Large intestine (tissue), 3 donors: Measurements from ENCODE around the gene HSD17B14. TPM values are rescaled to one million over a fixed set of nuclear protein-coding genes. Genes with fewer than 3 reads are reported as not detected.

Experiments
- DNase-seq, 2 donors: peaks; one replicate each; pipeline versions ENCODE4 v3.0.0 to v3.0.0-alpha.2; 2013
- H3K27ac ChIP-seq: one replicate; pipeline ENCODE4 v1.5.1; 2013; ENCODE audit warnings: low read length
- H3K27me3 ChIP-seq: 2 replicates; pipeline ENCODE4 v1.6.1; 2013; ENCODE audit warnings: low read length; ENCODE audit not compliant: control insufficient read depth, insufficient read depth
- H3K36me3 ChIP-seq: 2 replicates; pipeline ENCODE4 v1.6.1; 2013; ENCODE audit warnings: low read length; ENCODE audit not compliant: control insufficient read depth, insufficient read depth
- H3K4me1 ChIP-seq: one replicate; pipeline ENCODE4 v1.6.1; 2013; ENCODE audit warnings: low read length; ENCODE audit not compliant: control insufficient read depth, insufficient read depth
- H3K4me3 ChIP-seq: one replicate; pipeline ENCODE4 v1.5.1; 2013; ENCODE audit warnings: low read length
- H3K9me3 ChIP-seq: one replicate; pipeline ENCODE4 v1.6.1; 2013; ENCODE audit warnings: mild to moderate bottlenecking, low read depth, low read length, moderate library complexity; ENCODE audit not compliant: control insufficient read depth
- WGBS: methylation state at CpG from one replicate; pipeline ENCODE4 v1.1.5; 2013; ENCODE audit warnings: low lambda C conversion rate; ENCODE audit not compliant: insufficient coverage; 5-methylcytosine and 5-hydroxymethylcytosine counted together
- polyA plus RNA-seq: library from polyadenylated mRNA; unstranded; fragments of 120-200 nt; gene quantifications from one replicate; pipeline ENCODE4 v1.2.1, GENCODE V29; 2013

The HSD17B14 gene
- polyA plus RNA-seq, 1 donor, result 78.1 TPM

- WGBS, result no CpG with 5 or more reads among the region's 7 CpGs
- no peaks in the 10 kb centered on the region for H3K9me3 ChIP-seq
- no peaks in the 10 kb centered on the region for H3K27me3 ChIP-seq
- no peaks in the 10 kb centered on the region for H3K36me3 ChIP-seq
- peak overlapping the region; percentile 60 for H3K27ac ChIP-seq
- DNase-seq, result peak in 1 of 2 donors; percentile 55
- peaks cover 25% of the 10 kb centered on the region for H3K4me1 ChIP-seq
- peak overlapping the region; percentile 5 for H3K4me3 ChIP-seq
Observed at GRCh38 chr19:48867746-48868113, 31.4 kb upstream of the HSD17B14 start.

DNA sequence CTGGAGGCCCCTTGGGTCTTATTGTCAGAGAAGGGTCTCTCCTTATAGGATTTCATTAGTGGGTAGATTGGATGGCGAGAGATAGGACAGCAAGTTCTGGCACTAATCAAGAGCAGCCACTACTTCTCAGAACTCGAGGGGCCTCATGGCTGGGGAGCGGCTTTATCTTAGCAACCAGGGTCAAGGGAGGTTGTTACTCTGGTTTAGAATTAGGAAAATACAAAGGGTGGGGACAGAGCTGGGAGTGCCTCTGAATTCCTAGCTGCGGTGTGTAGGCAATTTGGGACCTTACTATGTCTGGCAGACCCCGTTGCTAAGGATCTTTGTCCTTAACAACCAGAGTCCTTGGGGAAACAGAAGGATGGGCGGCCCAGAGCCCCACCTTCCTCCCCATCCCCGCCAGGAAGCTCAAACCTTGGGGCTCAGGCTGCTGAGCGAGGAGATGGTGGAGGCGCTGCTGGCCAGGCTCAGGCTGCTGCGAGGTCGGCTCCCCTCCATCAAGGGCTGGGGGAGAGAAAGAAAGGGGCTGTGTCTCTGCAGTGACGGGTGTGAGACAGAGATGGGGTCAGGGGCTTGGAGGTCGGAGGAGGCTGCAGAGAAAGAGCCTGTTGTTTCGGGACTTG is 30.9 kb upstream of the HSD17B14 start:
- H3K36me3 ChIP-seq, result no peaks in the 10 kb centered on the region
- peak in 1 of 2 donors; percentile 79 for DNase-seq
- H3K4me3 ChIP-seq, result peak overlapping the region; percentile 5
- no CpG with 5 or more reads among the region's 14 CpGs for WGBS
- H3K27ac ChIP-seq, result peak overlapping the region; percentile 5
- H3K27me3 ChIP-seq, result no peaks in the 10 kb centered on the region
- H3K4me1 ChIP-seq, result peaks cover 25% of the 10 kb centered on the region
- H3K9me3 ChIP-seq, result no peaks in the 10 kb centered on the region

GRCh38 chr19:48866692-48867091 is 30.4 kb upstream of the HSD17B14 start:
- no peak for DNase-seq
- Histone ChIP-seq H3K4me3 (no peak overlapping the region), H3K36me3 (no peaks in the 10 kb centered on the region), H3K27me3 (no peaks in the 10 kb centered on the region), H3K9me3 (no peaks in the 10 kb centered on the region), H3K27ac (peak overlapping the region; percentile 5), H3K4me1 (peaks cover 25% of the 10 kb centered on the region)
- WGBS, result no CpG with 5 or more reads among the region's 6 CpGs

DNA sequence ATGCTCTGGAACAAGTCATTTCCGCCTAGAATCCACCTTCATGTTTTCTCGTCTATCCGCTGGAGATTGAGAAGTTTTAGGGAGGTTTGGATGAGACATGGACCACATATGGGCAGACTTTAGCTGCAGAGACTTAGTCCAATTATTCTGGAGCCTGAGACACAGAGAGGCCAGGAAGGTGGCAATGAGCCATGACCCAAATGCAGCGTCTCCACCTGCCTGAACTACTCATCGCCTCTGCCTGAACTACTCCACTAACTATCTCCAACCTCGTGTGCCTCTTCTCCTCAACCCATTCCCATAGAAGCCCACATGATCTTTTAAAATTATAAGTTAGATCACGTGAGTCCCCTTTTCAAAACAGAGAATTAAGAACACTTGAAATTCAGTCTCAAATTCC is 26.5 kb upstream of the HSD17B14 start:
- no peak overlapping the region for H3K4me3 ChIP-seq
- H3K9me3 ChIP-seq, result no peaks in the 10 kb centered on the region
- no peak overlapping the region for H3K27ac ChIP-seq
- WGBS, result 96% methylated on average over 5 of the region's 7 CpGs
- DNase-seq, result no peak
- H3K27me3 ChIP-seq, result no peaks in the 10 kb centered on the region
- H3K36me3 ChIP-seq, result no peaks in the 10 kb centered on the region
- H3K4me1 ChIP-seq, result peaks cover 15% of the 10 kb centered on the region

GRCh38 chr19:48861313-48861712 is 25.0 kb upstream of the HSD17B14 start:
- Histone ChIP-seq H3K36me3 (no peaks in the 10 kb centered on the region), H3K4me3 (no peak overlapping the region), H3K27me3 (no peaks in the 10 kb centered on the region), H3K27ac (no peak overlapping the region), H3K4me1 (peaks cover under 1% of the 10 kb centered on the region), H3K9me3 (no peaks in the 10 kb centered on the region)
- DNase-seq, result no peak
- 95% methylated on average over 4 of the region's 18 CpGs for WGBS

DNA sequence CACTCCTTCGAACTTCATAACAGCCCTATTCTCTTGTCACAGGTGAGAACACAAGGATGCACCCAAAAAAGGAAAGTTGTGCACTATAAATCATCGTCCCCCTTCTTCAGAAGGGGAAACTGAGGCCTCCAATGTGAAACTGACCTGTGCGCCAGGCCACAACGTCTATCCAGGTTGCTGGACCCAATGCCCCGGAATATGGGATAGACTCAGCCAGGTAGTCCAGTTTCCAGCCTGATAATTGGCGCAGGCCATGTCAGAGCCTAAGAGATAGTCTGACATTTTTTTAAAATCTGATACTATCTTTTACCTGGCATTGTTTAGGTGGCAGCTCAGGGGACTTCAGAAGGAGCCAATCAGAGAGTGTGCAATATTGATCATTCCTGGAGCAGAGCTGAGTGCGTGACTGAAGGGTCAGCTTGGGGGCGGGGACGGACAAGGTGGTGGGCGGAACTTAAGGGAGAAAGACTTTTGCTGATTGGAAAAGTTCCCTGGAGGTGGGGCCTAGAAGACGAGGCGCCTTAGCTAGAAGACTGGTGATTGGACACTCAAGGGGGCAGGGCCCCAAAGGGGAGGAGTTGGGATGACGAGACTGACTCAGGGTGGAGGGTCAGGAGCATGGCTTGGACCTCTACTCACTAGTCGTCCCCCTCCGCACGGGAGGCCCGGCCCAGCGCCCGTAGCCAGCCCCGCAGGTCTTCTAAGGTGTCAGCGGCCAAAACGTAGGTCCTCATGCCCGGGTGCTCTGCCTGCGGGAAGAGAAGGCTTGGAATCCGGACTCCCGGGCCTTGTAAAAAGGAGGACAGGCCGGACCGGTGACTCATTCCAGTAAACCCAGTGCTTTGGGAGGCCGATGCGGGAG is 23.7 kb upstream of the HSD17B14 start:
- no peaks in the 10 kb centered on the region for H3K4me1 ChIP-seq
- no peak overlapping the region for H3K4me3 ChIP-seq
- H3K9me3 ChIP-seq, result no peaks in the 10 kb centered on the region
- H3K27me3 ChIP-seq, result no peaks in the 10 kb centered on the region
- no peak overlapping the region for H3K27ac ChIP-seq
- H3K36me3 ChIP-seq, result no peaks in the 10 kb centered on the region
- DNase-seq, result no peak
- no CpG with 5 or more reads among the region's 30 CpGs for WGBS

DNA sequence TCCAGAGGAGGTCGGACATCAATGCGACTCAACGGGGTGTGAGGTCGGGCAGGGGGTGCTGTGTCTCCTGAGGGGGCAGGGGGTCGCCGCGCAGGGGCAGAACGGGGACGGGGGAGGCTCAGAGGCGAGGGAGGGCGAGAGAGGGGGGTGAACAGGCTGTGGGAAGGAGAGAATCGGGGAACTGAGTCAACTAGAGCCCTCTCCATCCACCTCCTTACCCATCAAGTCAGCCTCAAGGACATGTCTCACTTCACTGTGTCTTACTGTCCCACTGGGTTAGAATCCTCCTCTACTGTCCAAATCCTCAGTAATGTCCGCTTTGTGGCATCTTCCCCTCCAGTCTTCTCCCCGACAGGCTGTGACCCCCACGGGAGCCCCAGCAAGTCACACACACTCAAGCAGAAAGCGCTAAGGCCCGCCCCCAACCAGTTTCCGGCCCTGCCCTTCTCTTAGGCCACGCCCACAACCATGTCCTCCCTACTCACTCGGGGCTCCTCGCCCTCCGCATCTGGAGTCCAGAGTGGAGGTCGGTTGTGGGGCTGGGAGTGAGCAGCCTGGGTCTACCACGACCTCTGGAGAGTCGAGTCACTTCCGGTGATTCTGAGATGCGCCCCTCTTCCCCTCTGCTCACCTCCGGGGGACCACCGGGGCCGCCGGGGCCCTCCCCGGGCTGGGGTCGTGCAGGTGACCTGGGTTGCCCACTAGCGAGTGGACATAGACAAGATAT is 22.9 kb upstream of the HSD17B14 start:
- WGBS, result 20% methylated on average over 1 of the region's 34 CpGs
- H3K36me3 ChIP-seq, result no peaks in the 10 kb centered on the region
- H3K9me3 ChIP-seq, result no peaks in the 10 kb centered on the region
- no peaks in the 10 kb centered on the region for H3K27me3 ChIP-seq
- no peaks in the 10 kb centered on the region for H3K4me1 ChIP-seq
- no peak overlapping the region for H3K27ac ChIP-seq
- no peak for DNase-seq
- no peak overlapping the region for H3K4me3 ChIP-seq

- Histone ChIP-seq H3K27me3 (no peaks in the 10 kb centered on the region), H3K9me3 (no peaks in the 10 kb centered on the region), H3K4me1 (no peaks in the 10 kb centered on the region), H3K4me3 (no peak overlapping the region), H3K27ac (no peak overlapping the region), H3K36me3 (no peaks in the 10 kb centered on the region)
- no peak for DNase-seq
- 95% methylated on average over 4 of the region's 6 CpGs for WGBS
Observed at GRCh38 chr19:48856921-48857320, 20.6 kb upstream of the HSD17B14 start.

DNA sequence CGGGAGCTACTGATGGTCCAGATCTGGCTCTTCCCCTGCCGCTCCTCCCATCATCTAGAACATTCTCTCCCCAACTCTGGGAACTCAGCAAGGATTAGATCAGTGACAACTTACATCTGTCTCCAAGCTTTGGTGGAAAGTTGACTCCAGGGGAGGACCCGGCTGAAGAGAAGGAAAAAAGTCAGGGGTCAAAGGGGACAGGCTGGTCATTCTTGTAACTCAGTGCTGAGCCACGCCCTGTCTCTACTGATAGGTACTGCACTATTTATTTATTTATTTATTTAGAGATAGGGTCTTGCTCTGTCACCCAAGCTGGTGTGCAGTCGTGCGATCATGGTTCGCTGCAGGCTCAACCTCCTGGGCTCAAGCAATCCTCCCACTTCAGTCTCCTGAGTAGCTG is 17.8 kb upstream of the HSD17B14 start:
- H3K27ac ChIP-seq, result no peak overlapping the region
- DNase-seq, result no peak
- WGBS, result no CpG with 5 or more reads among the region's 7 CpGs

DNA sequence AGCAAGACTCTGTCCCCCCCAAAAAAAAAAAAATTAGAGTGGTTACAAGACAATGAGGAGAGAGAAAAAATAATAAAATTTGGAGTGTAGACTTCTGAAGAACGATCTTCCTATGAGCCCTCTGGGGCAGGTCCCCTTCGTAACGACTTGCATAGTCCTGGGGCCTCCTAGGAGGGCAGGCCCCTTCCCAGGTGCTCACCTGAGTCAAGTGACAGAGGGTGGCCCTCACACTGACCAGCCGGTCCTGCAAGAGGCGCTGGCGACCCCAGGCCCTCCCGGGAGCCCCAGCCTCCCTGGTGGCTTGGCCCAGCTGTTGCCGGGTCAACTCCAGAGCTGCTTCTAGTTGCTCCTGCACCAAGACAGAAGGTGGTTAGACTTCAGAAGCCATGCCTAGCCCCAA is 17.2 kb upstream of the HSD17B14 start:
- WGBS, result no CpG with 5 or more reads among the region's 8 CpGs
- Histone ChIP-seq H3K27me3 (no peaks in the 10 kb centered on the region), H3K9me3 (no peaks in the 10 kb centered on the region), H3K4me1 (no peaks in the 10 kb centered on the region), H3K36me3 (no peaks in the 10 kb centered on the region), H3K27ac (no peak overlapping the region), H3K4me3 (no peak overlapping the region)
- DNase-seq, result no peak

More for the DNA sequence above, 17.8 kb upstream of the HSD17B14 start:
- Histone ChIP-seq H3K9me3 (no peaks in the 10 kb centered on the region), H3K27me3 (no peaks in the 10 kb centered on the region), H3K36me3 (no peaks in the 10 kb centered on the region), H3K4me1 (no peaks in the 10 kb centered on the region), H3K4me3 (no peak overlapping the region)
